Neural cell (in vitro differentiated cells): ENCODE data around the gene RNF13. TPM values are rescaled to one million over a fixed set of nuclear protein-coding genes. Genes with fewer than 3 reads are reported as not detected.

Source experiments
- H2AFZ ChIP-seq: fragments of 200-600, 300-800 bp; sonication (generic), shearing (Covaris generic); 2 replicates; pipeline ENCODE4 v1.6.0; 2014; ENCODE audit warnings: low read depth, mild to moderate bottlenecking, antibody characterized with exemption, low read length, moderate library complexity
- H3F3A ChIP-seq: fragments of 200-600 bp; shearing (Covaris generic); 2 replicates; pipeline ENCODE4 v1.6.1; 2016; ENCODE audit warnings: mild to moderate bottlenecking, moderate library complexity, mixed read lengths, antibody characterized with exemption, low read length; ENCODE audit not compliant: insufficient read depth, poor library complexity, severe bottlenecking
- H3K27ac ChIP-seq: fragments of 200-600, 300-800 bp; sonication (generic), shearing (Covaris generic); 2 replicates; pipeline ENCODE4 v1.5.1; 2014; ENCODE audit warnings: mild to moderate bottlenecking, low read length, moderate library complexity
- H3K27me3 ChIP-seq: fragments of 300-800, 200-600 bp; sonication (generic), shearing (Covaris generic); 2 replicates; pipeline ENCODE4 v1.6.0; 2014; ENCODE audit warnings: mild to moderate bottlenecking, low read depth, low read length, moderate library complexity; ENCODE audit not compliant: insufficient read depth
- H3K36me3 ChIP-seq: fragments of 300-800, 200-600 bp; sonication (generic), shearing (Covaris generic); 2 replicates; pipeline ENCODE4 v1.5.1; 2014; ENCODE audit warnings: mild to moderate bottlenecking, antibody characterized with exemption, low read length, moderate library complexity; ENCODE audit not compliant: insufficient read depth
- H3K4me2 ChIP-seq: fragments of 300-800, 200-600 bp; sonication (generic), shearing (Covaris generic); 2 replicates; pipeline ENCODE4 v1.6.0; 2014; ENCODE audit warnings: mild to moderate bottlenecking, low read length
- H3K4me3 ChIP-seq: fragments of 300-800, 200-600 bp; sonication (generic), shearing (Covaris generic); 2 replicates; pipeline ENCODE4 v1.5.1; 2014; ENCODE audit warnings: mild to moderate bottlenecking, low read length, moderate library complexity
- H3K79me2 ChIP-seq: fragments of 200-600 bp; shearing (Covaris generic); replicated peaks from 2 replicates; pipeline ENCODE4 v1.6.0; 2014; ENCODE audit warnings: mild to moderate bottlenecking, low read length, moderate library complexity; ENCODE audit not compliant: insufficient read depth
- H3K9ac ChIP-seq: fragments of 300-800, 200-600 bp; sonication (generic), shearing (Covaris generic); 2 replicates; pipeline ENCODE4 v1.6.1; 2016; ENCODE audit warnings: mild to moderate bottlenecking, low read length, mixed read lengths
- H3K9me2 ChIP-seq: fragments of 200-600 bp; shearing (Covaris generic); 2 replicates; pipeline ENCODE4 v1.6.1; 2016; ENCODE audit warnings: mild to moderate bottlenecking, low read length, mixed read lengths; ENCODE audit not compliant: insufficient read depth
- H3K9me3 ChIP-seq: fragments of 200-600, 300-800 bp; sonication (generic), shearing (Covaris generic); 2 replicates; pipeline ENCODE4 v1.6.1; 2016; ENCODE audit warnings: mild to moderate bottlenecking, mixed run types, low read length, moderate library complexity, mixed read lengths
- H4K20me1 ChIP-seq: fragments of 200-600 bp; shearing (Covaris generic); 2 replicates; pipeline ENCODE4 v1.6.1; 2016; ENCODE audit warnings: mild to moderate bottlenecking, mixed run types; ENCODE audit not compliant: insufficient read depth
- CTCF ChIP-seq: fragments of 450-650 bp; IDR thresholded peaks from 2 replicates; pipeline ENCODE4 v1.5.1; 2014; ENCODE audit warnings: antibody characterized with exemption, mild to moderate bottlenecking, moderate library complexity; ENCODE audit not compliant: poor library complexity, severe bottlenecking
- EP300 ChIP-seq: fragments of 450-650 bp; conservative IDR thresholded peaks from 2 replicates; pipeline ENCODE4 v1.6.1; 2014; ENCODE audit warnings: antibody characterized with exemption, mild to moderate bottlenecking, moderate library complexity; ENCODE audit not compliant: poor library complexity, severe bottlenecking
- EZH2 ChIP-seq: fragments of 200-600, 300-800 bp; shearing (Covaris generic), sonication (generic); IDR thresholded peaks from 2 replicates; pipeline ENCODE4 v1.6.1; 2014; ENCODE audit warnings: antibody characterized with exemption, low read length, borderline replicate concordance, mild to moderate bottlenecking; ENCODE audit not compliant: insufficient read depth, poor library complexity, severe bottlenecking
- MXI1 ChIP-seq: fragments of 450-650 bp; conservative IDR thresholded peaks from 2 replicates; pipeline ENCODE4 v1.6.1; 2014; ENCODE audit warnings: antibody characterized with exemption, mild to moderate bottlenecking; ENCODE audit not compliant: poor library complexity, severe bottlenecking
- POLR2AphosphoS5 ChIP-seq: IDR thresholded peaks from 2 replicates; pipeline ENCODE4 v1.6.1; 2012
- RAD21 ChIP-seq: fragments of 450-650 bp; conservative IDR thresholded peaks from 2 replicates; pipeline ENCODE4 v1.6.1; 2014; ENCODE audit warnings: antibody characterized with exemption, mild to moderate bottlenecking, moderate library complexity
- REST ChIP-seq: IDR thresholded peaks from 2 replicates; pipeline ENCODE4 v1.6.1; 2012; ENCODE audit warnings: borderline replicate concordance
- SMC3 ChIP-seq: fragments of 450-650 bp; conservative IDR thresholded peaks from 2 replicates; pipeline ENCODE4 v1.6.1; 2014; ENCODE audit warnings: antibody characterized with exemption, mild to moderate bottlenecking, moderate library complexity; ENCODE audit not compliant: poor library complexity
- TAF1 ChIP-seq: IDR thresholded peaks from 2 replicates; pipeline ENCODE4 v1.6.1; 2012; ENCODE audit warnings: low read depth
- polyA minus RNA-seq: library from RNA; depleted of rRNA, polyadenylated mRNA; stranded (reverse); fragments of >200 nt; gene quantifications from 2 replicates; pipeline ENCODE4 v1.2.3, GENCODE V29; 2014
- polyA plus RNA-seq: library from polyadenylated mRNA; depleted of rRNA; stranded (reverse); fragments of >200 nt; gene quantifications from 2 replicates; pipeline ENCODE4 v1.2.3, GENCODE V29; 2014

RNF13 gene
- polyA plus RNA-seq (52.3 and 61.5 TPM in 2 replicates), polyA minus RNA-seq (109 and 115 TPM in 2 replicates)

- Histone ChIP-seq H3K4me2 (peak within 1 kb of the TSS; percentile 97), H3F3A (no peaks in the 10 kb centered on the region), H3K4me3 (peak within 1 kb of the TSS; percentile 87), H3K27me3 (no peaks in the 10 kb centered on the region), H3K9ac (peak within 1 kb of the TSS; percentile 82), H3K27ac (peak within 1 kb of the TSS; percentile 83), H3K9me2 (no peaks in the 10 kb centered on the region), H3K36me3 (no peaks in the 10 kb centered on the region), H2AFZ (peak within 1 kb of the TSS; percentile 98), H4K20me1 (no peaks in the 10 kb centered on the region), H3K9me3 (no peaks in the 10 kb centered on the region), H3K79me2 (peaks cover 39% of the 10 kb centered on the region)
- peak; percentile 68 for TF ChIP-seq TAF1
- peak; percentile 72 for TF ChIP-seq REST
- peak; percentile 73 for TF ChIP-seq MXI1
- TF ChIP-seq EP300 = no peak
- no peak for TF ChIP-seq RAD21
- TF ChIP-seq SMC3 = no peak
- TF ChIP-seq EZH2 = no peak
- TF ChIP-seq POLR2AphosphoS5 = peak; percentile 91
- TF ChIP-seq CTCF = no peak
Observed at GRCh38 chr3:149812606-149813366, at the start of gene RNF13. TSS of gene RNF13 (plus strand) at chr3:149813215. CDS start at chr3:149846027, 32,812 bp downstream.

GRCh38 chr3:149763565-149764195, 49.3 kb upstream of the RNF13 start:
- H3K36me3 ChIP-seq = no peaks in the 10 kb centered on the region
- TF ChIP-seq MXI1 (no peak), CTCF (no peak)

More at GRCh38 chr3:149763565-149764195, 49.3 kb upstream of the RNF13 start:
- Histone ChIP-seq H3K4me2 (no peak overlapping the region), H3K4me3 (no peak overlapping the region), H2AFZ (no peak overlapping the region), H3K9me2 (no peaks in the 10 kb centered on the region), H3K79me2 (no peaks in the 10 kb centered on the region), H3K9me3 (no peaks in the 10 kb centered on the region), H3K27me3 (no peaks in the 10 kb centered on the region), H3F3A (no peaks in the 10 kb centered on the region), H3K9ac (no peak overlapping the region), H4K20me1 (no peaks in the 10 kb centered on the region), H3K27ac (no peak overlapping the region)
